ENCODE results near the gene ITGBL1.

ITGBL1 gene

DNA sequence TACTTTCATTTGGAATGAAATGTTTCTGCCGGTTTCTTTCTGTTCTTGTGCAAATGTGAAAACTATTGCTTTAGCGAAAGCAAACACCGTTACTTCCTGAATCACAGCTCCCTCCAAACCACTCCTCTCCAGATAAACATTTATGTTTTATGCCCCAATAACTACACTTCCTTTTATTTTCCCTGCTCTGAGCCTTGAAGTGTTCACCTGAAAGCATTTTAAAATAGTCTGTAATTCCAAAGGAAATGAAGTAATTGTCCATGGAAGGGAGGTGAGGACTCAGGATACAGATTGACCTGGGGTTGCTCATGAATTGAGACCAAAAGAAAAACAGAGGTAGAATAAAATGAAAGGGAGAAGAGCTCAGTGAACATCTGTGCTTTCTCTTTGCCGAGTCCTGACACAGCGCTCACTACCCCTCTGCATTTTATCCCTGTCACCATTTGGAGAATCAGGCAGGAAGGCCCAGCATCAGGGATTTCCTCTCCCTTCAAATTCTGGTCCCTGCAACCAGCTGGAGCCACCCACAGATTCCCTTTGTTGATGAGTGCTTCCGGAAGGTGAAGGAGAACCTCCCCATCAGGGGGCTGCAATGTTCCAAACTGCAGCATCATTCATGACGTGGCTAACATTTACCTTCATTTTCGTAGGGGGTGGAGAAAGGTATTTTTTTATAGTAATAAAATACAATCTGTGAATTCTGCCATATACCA is 171.9 kb downstream of the ITGBL1 start:
- no peak for DNase-seq (ENCODE audit: low read depth in 3 of 3, low spot score in 1 of 3)

DNA sequence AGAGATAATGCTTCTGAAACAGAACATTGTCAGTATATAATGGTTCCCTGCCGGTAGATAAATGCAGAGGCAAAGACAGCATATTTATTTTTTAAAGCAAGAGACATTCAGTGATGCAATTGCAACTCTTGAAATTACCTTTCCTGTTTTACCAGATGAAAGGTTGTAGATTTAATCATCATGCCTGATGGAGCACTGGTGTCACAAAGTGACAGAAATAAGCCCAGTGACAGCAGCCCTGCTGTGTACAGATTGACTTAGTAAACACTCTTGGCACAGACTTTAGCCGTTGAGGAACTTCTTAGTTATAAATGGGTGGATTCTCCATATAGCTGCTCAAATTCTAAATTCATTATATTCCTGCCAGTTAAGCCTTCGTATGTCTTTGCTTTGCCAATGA is 172.5 kb downstream of the ITGBL1 start:
- DNase-seq (ENCODE audit: low read depth in 3 of 3, low spot score in 1 of 3) = no peak

DNA sequence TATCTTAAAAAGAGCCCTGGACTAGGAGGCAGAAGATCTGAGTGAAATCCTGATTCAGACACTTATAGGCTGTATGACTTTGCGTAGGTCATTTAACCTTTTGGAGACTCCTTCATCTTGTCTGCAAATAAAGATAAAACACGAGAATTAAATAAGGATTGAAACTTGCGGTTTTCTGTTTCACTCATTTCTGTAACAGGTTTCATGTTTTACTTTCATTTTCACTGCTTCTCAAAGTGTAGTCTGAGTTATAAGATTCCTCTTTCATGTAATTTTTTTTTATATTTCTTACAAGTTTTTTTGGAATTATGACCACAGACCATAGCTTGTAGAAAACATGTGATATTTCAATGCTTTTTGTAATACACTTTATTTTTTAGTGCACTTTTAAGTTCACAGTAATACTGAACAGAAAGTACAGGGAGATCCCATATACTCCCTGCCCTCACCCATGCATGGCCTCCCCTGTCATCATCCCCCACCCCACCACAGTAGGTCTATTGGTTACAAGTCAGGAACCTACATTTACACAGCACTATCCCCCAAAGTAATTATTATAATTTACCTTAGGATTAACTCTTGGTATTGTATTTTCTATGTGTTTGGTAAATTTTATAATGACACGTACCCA is 174.6 kb downstream of the ITGBL1 start:
- DNase-seq (ENCODE audit: low read depth in 3 of 3, low spot score in 1 of 3) = no peak

DNA sequence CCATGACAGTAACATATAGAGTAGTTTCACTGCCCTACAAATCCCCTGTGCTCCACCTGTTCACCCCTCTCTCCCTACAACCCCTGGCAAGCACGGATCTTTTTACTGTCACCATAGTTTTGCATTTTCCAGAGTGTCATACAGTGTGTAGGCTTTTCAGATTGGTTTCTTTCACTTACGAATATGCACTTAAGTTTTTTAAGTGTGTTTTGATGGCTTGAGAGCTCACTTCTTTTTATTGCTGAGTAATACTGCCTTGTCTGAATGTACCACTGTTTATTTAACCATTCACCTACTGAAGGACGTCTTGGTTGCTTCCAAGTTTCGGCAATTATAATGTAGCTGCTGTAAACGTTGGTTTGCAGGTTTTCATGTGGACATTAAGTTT is 175.1 kb downstream of the ITGBL1 start:
- DNase-seq (ENCODE audit: low read depth in 3 of 3, low spot score in 1 of 3) = no peak

DNA sequence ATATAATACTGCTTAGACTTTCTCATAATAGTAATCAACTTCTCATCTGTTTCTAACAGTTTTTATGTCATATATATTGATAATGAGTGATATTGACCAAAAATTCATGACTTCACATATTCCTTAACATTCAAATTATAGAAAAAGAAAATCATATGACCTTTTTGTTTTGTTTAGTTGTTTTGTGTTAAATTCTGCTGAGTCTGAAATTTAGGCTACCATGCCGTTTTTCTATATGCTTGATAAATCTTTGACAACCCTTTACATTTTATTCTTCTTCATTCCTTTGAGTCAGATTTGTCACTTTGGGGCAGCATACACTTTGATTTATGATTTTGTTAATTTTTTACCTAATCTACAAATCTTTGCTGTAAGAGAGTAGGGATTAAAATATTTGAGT is 176.4 kb downstream of the ITGBL1 start:
- DNase-seq (ENCODE audit: low read depth in 3 of 3, low spot score in 1 of 3) = no peak

- no peak for DNase-seq (ENCODE audit: low read depth in 3 of 3, low spot score in 1 of 3)
Measured at GRCh38 chr13:101631395-101631794, 178.9 kb downstream of the ITGBL1 start.

GRCh38 chr13:101634142-101634541 is 181.7 kb downstream of the ITGBL1 start:
- DNase-seq (ENCODE audit: low read depth in 3 of 3, low spot score in 1 of 3) = no peak

GRCh38 chr13:101639711-101640110 is 187.2 kb downstream of the ITGBL1 start:
- DNase-seq (ENCODE audit: low read depth in 3 of 3, low spot score in 1 of 3) = no peak

DNA sequence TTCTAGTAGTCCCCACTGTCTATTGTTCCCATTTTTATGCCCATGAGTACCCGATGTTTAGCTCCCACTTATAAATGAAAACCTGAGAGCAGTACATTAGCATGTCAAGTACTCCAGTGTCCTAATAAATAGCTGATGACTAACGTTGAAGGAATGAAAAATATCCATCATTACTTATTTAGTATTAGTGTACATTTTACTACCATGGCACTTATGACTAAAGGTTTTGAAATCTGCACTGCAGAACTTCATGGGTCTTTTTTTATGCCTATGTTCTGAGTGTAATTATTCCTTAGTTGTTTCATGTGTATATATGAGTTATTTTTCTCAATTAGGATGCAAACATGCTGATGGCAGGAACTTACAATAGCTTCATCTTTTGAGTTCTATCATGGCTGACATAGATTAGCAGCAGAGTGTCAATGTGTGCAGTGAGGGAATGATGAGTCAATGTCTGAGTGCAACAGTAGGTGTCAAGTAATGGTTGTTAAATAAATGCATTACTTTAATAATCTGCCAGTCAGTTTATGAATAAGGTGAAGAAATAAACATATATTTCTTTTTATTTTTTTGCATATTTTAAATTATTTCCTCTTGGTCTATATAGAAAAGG is 188.4 kb downstream of the ITGBL1 start:
- DNase-seq (ENCODE audit: low read depth in 3 of 3, low spot score in 1 of 3) = no peak

- DNase-seq (ENCODE audit: low read depth in 3 of 3, low spot score in 1 of 3) = no peak
Measured at GRCh38 chr13:101645871-101646270, 193.4 kb downstream of the ITGBL1 start.

GRCh38 chr13:101647760-101648159 is 195.3 kb downstream of the ITGBL1 start:
- no peak for DNase-seq (ENCODE audit: low read depth in 3 of 3, low spot score in 1 of 3)

GRCh38 chr13:101648766-101649487 is 196.5 kb downstream of the ITGBL1 start:
- no peak for DNase-seq (ENCODE audit: low read depth in 3 of 3, low spot score in 1 of 3)

DNA sequence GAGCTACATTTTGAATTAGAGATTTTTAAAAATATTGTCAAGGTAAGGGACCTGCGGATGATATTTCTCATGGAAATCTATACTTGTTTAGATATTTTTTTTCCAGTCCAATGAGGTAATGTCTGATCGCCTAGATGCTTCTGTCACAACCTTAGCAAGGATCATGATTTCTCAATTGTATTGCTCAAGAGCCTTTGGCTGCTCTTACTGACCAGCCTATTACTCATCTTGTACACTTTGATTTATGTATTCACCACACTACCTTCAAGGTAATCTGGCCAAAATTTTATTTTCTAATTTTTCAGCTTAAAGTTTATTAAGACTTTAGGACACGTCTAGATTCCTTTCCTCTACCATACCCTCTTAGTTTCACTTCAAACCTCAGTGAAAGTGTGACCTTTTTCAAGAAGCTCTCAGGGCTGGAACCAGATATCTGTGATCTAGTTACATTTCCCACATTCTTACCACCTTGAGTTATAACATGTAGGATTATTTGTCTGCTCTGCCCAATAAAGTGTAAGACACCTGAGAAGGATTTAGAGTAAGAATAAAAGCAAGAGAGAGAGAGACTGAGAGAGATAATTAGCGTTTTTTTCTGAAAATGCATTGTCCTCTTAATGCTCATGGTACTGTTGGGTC is 197.1 kb downstream of the ITGBL1 start:
- no peak for DNase-seq (ENCODE audit: low read depth in 3 of 3, low spot score in 1 of 3)

- DNase-seq (ENCODE audit: low read depth in 3 of 3, low spot score in 1 of 3) = no peak
Measured at GRCh38 chr13:101654883-101655282, 202.4 kb downstream of the ITGBL1 start.

- DNase-seq (ENCODE audit: low read depth in 3 of 3, low spot score in 1 of 3) = no peak
Measured at GRCh38 chr13:101655435-101655834, 203.0 kb downstream of the ITGBL1 start.

DNA sequence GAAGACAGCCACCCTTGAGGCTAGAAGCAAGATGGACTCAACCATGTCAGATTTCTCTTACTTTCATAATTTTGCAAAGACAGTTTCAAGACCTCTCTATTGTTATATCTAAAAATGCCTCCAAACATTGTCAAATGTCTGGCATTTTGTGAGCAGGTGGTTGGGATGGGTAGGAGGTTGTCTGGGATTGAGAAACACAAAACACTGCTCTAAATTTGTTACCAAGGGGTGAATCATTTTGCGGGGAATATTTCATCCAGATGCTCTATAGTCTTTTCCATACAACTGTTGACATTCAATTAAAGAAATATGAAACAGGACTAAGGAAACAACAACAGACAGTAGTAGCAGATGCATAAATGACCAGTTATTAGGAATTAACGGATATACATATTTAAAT is 208.2 kb downstream of the ITGBL1 start:
- DNase-seq (ENCODE audit: low read depth in 3 of 3, low spot score in 1 of 3) = no peak

DNA sequence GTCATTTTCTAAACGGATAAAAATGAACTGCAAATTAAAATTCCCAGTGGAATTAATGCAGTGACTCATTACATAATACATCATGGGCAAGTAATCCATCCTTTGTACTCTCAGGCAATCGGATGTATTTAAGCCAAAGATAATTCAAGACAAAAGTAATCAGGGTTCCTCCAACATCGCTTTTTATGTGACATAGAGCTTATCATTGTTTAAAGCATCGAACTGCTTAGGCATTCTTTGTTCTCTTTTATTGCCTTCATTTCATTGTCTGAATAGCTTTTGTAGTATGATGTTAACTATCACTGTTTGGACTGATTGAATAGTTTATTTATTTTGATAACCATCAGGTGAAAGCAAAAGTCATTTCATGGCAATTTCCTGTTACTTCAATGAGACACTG is 209.4 kb downstream of the ITGBL1 start:
- no peak for DNase-seq (ENCODE audit: low read depth in 3 of 3, low spot score in 1 of 3)

DNA sequence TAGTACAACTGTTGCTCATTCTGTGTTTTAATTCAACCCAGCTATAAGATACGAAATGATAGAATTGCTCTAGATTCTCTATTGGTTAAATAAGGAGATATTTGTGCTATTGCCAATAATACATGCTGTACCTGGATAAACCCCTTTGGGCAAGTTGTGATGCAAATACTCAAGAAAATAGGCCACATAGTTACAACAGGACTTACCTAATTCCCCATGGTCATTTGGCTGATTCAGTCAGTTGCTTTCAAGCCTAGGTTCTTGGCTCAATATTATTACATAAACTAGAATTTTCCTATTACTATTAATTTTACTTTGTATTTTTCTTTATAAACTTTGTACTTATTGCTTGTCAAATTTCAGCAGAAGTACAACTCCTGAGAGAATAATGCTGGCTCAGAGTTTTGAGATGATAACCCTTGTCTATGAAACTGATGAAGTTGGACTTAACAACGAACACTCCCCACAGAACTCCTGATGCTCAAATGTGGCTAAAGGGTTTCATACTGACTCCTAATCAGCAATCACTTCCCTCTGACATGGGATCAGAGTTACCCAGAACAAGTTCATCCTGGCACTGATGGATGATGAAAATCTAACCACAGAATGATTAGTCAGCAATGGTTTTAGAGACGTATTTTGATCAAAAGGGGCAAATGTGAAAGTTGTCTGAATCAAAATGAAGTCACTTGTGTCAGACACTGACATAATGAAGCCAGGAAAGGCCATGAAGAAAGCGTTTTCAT is 221.1 kb downstream of the ITGBL1 start:
- no peak for DNase-seq (ENCODE audit: low read depth in 3 of 3, low spot score in 1 of 3)

DNA sequence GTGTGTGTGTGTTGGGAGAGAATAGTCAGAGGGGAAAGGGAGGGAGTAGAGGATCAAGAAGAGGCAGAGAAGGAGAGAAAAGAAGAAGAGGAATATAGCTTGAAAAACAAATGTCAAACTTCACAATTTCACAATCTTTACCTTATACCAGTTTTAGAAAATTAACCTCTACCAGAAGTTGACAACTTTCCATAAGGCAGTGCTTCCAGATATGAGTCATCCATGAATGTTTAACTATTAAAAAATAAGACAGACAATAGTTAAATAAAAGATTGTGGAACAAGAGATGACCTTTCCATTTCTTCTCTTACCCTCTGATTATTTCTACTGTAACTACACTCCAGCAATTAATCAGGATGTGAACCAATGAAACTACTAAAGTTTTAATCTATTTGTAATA is 229.4 kb downstream of the ITGBL1 start:
- no peak for DNase-seq (ENCODE audit: low read depth in 3 of 3, low spot score in 1 of 3)

GRCh38 chr13:101686003-101686402 is 233.5 kb downstream of the ITGBL1 start:
- no peak for DNase-seq (ENCODE audit: low read depth in 3 of 3, low spot score in 1 of 3)

GRCh38 chr13:101690871-101691270 is 238.4 kb downstream of the ITGBL1 start:
- no peak for DNase-seq (ENCODE audit: low read depth in 3 of 3, low spot score in 1 of 3)
